ENCODE results near the gene ZNF496. TPM values are rescaled to one million over a fixed set of nuclear protein-coding genes. Genes with fewer than 3 reads are reported as not detected.

Gene ZNF496
- total and polyA plus RNA-seq, 2 of the 13 experiments (the other 11 are each of a cell fraction or from before 2014, with no cell fraction given): 14.8 to 18.6 TPM

- Histone ChIP-seq H3K9me3 (ENCODE audit: low read length) (no peaks in the 10 kb centered on the region), H3K27ac (ENCODE audit: extremely low read length, insufficient read depth, low read length) (no peak overlapping the region), H3K4me3 (replicated peaks in 1 of 3; ENCODE audit: insufficient read depth in 1 of 3, low read depth in 2 of 3, low read length in 3 of 3) (no peak overlapping the region), H3K4me2 (ENCODE audit: low read depth, low read length) (no peak overlapping the region), H2AFZ (ENCODE audit: low read length) (no peak overlapping the region), H3K36me3 (replicated peaks in 1 of 2; ENCODE audit: control insufficient read depth in 1 of 2, insufficient read depth in 2 of 2, low read length in 2 of 2) (no peaks in the 10 kb centered on the region), H3K27me3 (ENCODE audit: control insufficient read depth in 1 of 2, insufficient read depth in 2 of 2, low read length in 2 of 2) (no peaks in the 10 kb centered on the region; a peak in 1 of 5 replicates), H3K79me2 (ENCODE audit: insufficient read depth, low read length) (no peaks in the 10 kb centered on the region), H3K9ac (ENCODE audit: insufficient read depth, low read depth, low read length) (no peak overlapping the region), H4K20me1 (ENCODE audit: insufficient read depth, low read length) (no peaks in the 10 kb centered on the region), H3K4me1 (ENCODE audit: insufficient read depth, low read length) (no peaks in the 10 kb centered on the region)
- ChIA-PET POLR2A (no interaction called here), CTCF (ENCODE audit: low intra/inter-chr PET ratio, low total read pairs) (no interaction called here)
- DNase-seq (ENCODE audit: low spot score) (no peak), FAIRE-seq (no peak), ATAC-seq (no peak)
- no TSS peak for BruUV-seq (replicated peaks)
- in situ Hi-C loops (cut with HindIII; ENCODE audit: extremely low pct_ligation_motif_present, low pct_unique_long_range_greater_than_20kb) (no loop called here), intact Hi-C loops (cut with micrococcal nuclease; ENCODE audit: unreplicated experiment) (no loop called here)
- no peak for TF ChIP-seq IKZF5 (CRISPR knock-in tag; IDR thresholded peaks at IDR 0.05)
- TF ChIP-seq HNRNPK (IDR thresholded peaks at IDR 0.05; ENCODE audit: low read depth, low read length, poor library complexity, severe bottlenecking): peak; percentile 79
- 5% methylated on average over 1 of the region's 1 CpG for WGBS (ENCODE audit: low lambda C conversion rate)
Measured at GRCh38 chr1:247247568-247247967, 84.1 kb downstream of the ZNF496 start.

Small RNAs within 50 kb of the gene (small RNA-seq; reads per million reads assigned to genes)
- 0 reads per million in 3 experiments for gene RF00019 (ENCODE audit: insufficient read depth in 2 of 3, insufficient read length in 3 of 3, low read depth in 2 of 3, low replicate concordance in 1 of 3)

Other genes with a start within 250 kb of the ZNF496 start
- 13.6 and 14.6 TPM in 2 replicates for gene ZNF669, start 227.5 kb downstream of the ZNF496 start, total RNA-seq (2016; rRNA removed; fragmentation: Illumina TruSeq; extraction: Trizol)
- 2.8 and 3.1 TPM in 2 replicates for gene ZNF669, start 227.5 kb downstream of the ZNF496 start, polyA plus RNA-seq (2011; rRNA removed)
- 102 and 134 TPM in 2 replicates for gene ZNF124, start 159.8 kb downstream of the ZNF496 start, total RNA-seq (2016; rRNA removed; fragmentation: Illumina TruSeq; extraction: Trizol)
- gene ZNF124, start 159.8 kb downstream of the ZNF496 start, polyA plus RNA-seq (2011; rRNA removed): 6.3 and 9.7 TPM in 2 replicates
- not detected in 2 replicates for gene VN1R5, start 75.8 kb downstream of the ZNF496 start, total RNA-seq (2016; rRNA removed; fragmentation: Illumina TruSeq; extraction: Trizol)
- not detected in 2 replicates for gene VN1R5, start 75.8 kb downstream of the ZNF496 start, polyA plus RNA-seq (2011; rRNA removed)
- not detected in 2 replicates for gene NLRP3, start 84.3 kb upstream of the ZNF496 start, total RNA-seq (2016; rRNA removed; fragmentation: Illumina TruSeq; extraction: Trizol)
- gene NLRP3, start 84.3 kb upstream of the ZNF496 start, polyA plus RNA-seq (2011; rRNA removed): not detected in 2 replicates
- not detected in 2 replicates for gene OR2B11, start 126.2 kb upstream of the ZNF496 start, total RNA-seq (2016; rRNA removed; fragmentation: Illumina TruSeq; extraction: Trizol)
- gene OR2B11, start 126.2 kb upstream of the ZNF496 start, polyA plus RNA-seq (2011; rRNA removed): not detected in 2 replicates
- gene OR2C3, start 204.6 kb upstream of the ZNF496 start, total RNA-seq (2016; rRNA removed; fragmentation: Illumina TruSeq; extraction: Trizol): not detected in 2 replicates
- not detected in 2 replicates for gene OR2C3, start 204.6 kb upstream of the ZNF496 start, polyA plus RNA-seq (2011; rRNA removed)
- not detected in 2 replicates for gene GCSAML, start 217.3 kb upstream of the ZNF496 start, total RNA-seq (2016; rRNA removed; fragmentation: Illumina TruSeq; extraction: Trizol)
- not detected in 2 replicates for gene GCSAML, start 217.3 kb upstream of the ZNF496 start, polyA plus RNA-seq (2011; rRNA removed)